T-helper 22 cell (primary cell): ENCODE measurements around the gene PLEKHG2.
A peak's percentile ranks its signal among the peaks of the same experiment; 100 is the strongest.

Experiments
- DNase-seq: peaks from one replicate; pipeline ENCODE4 v3.0.0-alpha.2; 2020; ENCODE audit warnings: low read depth

PLEKHG2 gene

DNA sequence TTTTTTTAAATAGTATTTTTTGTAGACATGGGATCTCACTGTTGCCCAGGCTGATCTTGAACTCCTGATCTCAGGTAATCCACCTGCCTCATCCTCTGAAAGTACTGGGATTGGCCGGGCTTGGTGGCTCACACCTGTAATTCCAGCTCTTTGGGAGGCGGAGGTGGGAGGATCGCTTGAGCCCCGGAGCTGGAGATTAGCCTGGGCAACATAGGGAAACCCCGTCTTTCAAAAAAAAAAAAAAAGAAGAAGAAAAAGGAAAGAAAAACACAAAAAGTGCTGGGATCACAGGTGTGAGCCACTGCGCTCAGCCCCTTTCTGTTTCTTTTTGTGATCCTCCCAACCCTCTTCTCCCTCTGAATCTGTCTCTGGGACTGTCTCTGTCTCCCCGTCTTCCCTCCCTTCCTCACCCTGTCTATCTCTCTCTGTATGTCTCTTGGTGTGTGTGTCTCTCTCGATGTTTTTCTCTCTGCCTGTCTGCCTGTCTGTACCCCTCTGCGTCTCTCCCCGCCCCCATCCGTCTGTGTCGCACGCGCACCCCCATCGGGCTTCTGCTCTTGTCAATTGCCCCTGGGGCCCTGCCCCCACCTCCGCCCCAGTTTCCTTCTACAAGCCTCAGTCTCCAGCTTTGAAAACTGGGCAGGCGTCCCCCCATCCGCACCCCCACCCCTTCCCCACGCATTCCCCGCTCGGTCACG, 6.4 kb upstream of the PLEKHG2 start:
- DNase-seq: peak; percentile 85

- peak; percentile 80 for DNase-seq
Measured at GRCh38 chr19:39406656-39407409, 5.6 kb upstream of the PLEKHG2 start, which contains the start of gene ZFP36. Gene ZFP36 (plus strand): TSS chr19:39406847. CDS start chr19:39406905, 58 bp downstream.

DNA sequence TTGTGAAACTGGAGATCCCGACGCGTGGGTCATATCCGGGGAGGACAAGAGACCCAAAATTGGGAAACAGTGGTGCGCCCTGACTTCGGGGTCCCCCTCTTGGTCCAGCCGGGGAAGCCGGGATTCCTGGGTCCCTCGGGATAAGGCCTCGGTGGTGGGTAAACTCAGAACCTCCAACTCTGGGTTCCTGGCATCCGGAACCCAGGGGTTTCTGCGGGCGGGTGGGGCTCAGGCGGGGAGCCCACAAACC, 5.1 kb upstream of the PLEKHG2 start:
- DNase-seq: no peak

- peak; percentile 49 for DNase-seq
Measured at GRCh38 chr19:39407660-39408391, 4.6 kb upstream of the PLEKHG2 start.

GRCh38 chr19:39408392-39409207, 3.9 kb upstream of the PLEKHG2 start:
- no peak for DNase-seq

DNA sequence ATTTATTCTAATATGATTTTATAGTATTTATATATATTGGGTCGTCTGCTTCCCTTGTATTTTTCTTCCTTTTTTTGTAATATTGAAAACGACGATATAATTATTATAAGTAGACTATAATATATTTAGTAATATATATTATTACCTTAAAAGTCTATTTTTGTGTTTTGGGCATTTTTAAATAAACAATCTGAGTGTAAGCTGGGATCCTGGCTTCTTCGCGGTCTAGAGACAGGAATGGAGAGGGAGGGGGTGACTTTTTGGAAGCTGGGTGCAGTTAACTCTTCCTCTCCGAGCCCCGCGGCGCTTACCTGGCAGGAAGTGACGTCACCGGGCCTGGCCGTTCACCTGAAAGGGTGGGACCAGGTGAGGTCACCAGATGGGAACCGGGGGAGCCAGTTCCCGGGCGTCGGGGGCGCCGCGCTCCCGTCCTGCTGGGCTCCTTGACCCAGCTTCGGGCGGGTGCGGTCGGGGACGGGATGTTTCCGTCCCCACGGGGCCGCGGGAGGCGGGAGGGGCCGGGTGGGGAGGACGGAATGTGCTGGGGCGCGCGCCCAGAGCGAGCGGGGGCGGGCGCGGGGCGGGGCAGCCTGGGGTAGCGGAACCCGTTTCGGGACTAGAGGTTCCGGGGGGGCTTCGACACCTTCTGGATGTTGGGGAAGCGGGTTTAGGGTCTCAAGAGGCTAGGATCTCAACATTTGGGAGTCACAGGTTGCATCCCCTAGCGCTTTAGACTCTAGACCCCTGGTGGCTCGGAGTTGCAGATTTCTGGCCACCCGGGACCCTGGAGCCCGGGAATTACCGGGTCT, 3.1 kb upstream of the PLEKHG2 start:
- peak; percentile 89 for DNase-seq

- DNase-seq: peak; percentile 70
Measured at GRCh38 chr19:39410017-39410830, 2.2 kb upstream of the PLEKHG2 start.

- DNase-seq: no peak
Measured at GRCh38 chr19:39410831-39411080, 1.7 kb upstream of the PLEKHG2 start.

DNA sequence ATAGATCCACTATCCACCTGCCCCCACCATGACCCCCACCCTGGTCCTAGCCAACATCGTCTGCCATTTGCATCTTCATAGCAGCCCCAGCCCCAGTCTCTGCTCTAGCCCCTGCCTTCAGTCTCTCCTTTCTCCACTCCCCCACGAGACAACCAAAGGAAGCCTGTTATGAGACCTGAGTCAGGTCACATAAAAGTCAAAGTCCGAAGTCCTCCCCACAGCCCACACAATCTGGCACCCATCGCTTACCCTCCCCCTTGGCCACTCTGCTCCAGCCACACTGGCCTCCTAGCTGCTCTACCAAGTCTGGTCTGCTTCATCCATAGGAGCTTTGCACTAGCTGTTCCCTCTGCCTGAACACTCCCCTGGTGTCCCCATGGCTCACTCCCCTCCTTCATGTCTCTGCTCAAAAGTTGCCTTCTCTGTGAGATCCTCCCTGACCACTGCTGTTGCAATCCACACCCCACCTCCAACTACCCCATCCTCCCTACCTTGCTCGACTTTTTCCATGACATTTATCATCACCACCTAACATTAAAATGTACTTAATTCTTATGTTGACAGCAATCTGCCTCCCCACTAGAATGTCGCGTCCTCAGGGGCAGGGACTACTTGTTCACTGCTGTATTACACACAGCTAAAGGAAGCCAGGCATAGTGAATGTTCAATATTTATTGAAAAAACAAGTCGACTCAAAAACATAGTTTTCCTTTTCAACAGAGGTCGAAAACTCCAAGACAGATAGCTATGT, 1.2 kb upstream of the PLEKHG2 start:
- no peak for DNase-seq

DNA sequence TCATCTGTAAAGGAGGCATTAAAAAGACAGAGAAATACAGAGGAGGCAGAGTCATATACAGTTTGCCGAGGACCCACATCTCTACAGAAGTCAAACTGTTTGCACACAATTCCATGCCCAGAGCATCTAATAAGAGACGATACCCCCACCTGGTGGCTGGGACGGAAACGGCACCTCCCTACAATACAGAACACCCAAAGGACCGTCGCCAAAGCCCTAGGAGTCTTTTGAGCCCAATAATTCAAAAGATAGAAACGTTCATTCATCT, 703 bp upstream of the PLEKHG2 start:
- DNase-seq: peak; percentile 81

- no peak for DNase-seq
Measured at GRCh38 chr19:39412867-39413271, 400 bp downstream of the PLEKHG2 start.

DNA sequence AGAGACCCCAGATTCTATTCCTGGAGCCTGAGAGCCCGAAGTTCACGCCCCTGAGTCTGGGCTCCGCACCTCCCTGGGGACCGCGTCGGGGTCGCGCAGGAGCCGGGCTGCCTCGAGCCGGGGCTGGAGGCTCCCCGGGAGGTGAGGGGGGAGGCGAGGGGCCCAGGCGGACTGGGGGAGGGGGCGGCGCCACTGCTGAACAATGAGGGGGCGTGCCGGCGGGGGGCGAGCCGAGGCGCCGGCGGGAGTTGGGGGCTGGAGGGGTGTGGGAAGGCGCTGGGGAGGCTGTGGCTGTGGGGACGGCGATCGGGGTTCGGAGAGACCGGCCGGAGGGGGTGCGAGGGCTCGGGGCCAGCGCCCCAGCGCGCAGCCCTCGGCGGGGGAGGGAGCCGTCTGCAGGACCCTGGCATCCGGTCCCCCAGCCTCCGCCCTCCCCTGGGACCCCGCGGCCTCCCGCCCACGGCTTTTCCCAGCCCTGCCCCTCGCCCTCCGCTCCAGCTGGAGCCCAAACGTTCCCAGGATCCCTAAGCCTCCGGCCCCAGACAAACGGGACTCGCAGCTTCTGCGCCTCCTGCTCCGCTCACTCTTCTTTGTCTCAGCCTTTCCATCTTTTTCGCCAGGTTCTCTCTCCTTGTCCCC, 922 bp downstream of the PLEKHG2 start:
- DNase-seq: no peak

DNA sequence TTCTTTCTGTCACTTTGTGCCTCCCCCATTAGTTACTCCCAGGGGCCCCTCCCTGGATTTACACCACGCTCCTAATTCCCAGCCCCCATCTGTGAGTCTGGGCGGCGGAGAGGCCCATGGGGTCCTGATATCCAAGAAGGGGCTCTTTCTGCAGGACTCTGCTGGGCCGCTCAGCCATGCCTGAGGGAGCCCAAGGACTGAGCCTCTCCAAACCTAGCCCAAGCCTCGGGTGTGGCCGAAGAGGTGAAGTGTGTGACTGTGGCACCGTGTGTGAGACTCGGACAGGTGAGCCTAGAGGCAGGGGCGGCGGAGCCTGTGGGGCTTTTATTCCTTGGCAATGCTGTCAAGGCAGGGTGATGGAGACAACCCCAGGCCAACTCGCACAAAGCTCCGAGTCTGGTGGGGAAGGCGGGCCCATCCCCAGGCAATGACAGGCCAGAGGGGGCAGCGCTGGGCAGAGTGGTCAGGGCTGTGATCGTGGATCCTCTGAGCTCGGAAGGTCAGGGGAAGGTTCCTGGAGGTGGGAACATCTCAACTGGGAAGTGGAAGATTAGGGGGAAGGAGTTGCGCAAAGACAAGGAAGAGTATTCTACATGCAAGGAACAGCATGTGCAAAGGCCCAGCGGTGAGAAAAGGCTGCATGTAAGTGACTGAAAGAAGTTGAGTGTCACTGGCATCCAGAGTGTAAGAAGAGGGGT, 1.6 kb downstream of the PLEKHG2 start:
- no peak for DNase-seq

DNA sequence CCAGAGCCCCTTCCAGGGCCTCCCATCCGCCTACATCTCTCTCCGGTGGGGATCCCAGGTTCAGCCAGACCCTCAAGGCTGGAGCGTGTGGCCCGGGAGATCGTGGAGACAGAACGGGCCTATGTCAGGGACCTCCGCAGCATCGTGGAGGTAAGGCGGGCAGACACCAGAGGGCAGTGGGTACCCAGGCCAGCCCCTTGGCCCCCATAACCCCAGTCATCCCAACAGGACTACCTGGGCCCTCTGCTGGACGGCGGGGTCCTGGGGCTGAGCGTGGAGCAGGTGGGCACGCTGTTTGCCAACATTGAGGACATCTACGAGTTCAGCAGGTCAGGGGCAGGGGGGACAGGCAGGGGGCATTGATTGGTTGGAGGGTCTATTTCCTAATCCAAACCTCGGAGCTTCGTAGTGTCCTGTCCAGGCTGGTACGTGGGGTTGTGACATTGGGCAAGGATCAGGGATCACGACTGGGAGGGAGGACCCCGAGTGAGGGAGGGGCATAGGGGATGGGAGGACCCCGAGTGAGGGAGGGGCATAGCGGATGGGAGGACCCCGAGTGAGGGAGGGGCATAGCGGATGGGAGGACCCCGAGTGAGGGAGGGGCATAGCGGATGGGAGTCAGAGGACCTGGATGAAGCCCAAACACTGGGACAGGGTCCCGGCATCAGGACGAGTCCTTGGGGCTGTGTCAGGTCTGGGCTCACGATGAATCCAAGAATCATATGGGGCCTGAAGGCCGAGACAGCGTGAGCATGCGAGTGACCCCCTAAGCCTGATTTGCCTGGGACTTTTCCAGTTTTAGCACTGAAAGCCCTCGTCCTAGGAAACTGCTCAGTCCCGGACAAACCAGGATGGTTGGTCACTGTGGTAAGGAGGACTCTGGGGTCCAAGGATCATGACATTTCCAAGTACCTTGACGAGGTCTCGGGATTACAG, 2.9 kb downstream of the PLEKHG2 start:
- no peak for DNase-seq

DNA sequence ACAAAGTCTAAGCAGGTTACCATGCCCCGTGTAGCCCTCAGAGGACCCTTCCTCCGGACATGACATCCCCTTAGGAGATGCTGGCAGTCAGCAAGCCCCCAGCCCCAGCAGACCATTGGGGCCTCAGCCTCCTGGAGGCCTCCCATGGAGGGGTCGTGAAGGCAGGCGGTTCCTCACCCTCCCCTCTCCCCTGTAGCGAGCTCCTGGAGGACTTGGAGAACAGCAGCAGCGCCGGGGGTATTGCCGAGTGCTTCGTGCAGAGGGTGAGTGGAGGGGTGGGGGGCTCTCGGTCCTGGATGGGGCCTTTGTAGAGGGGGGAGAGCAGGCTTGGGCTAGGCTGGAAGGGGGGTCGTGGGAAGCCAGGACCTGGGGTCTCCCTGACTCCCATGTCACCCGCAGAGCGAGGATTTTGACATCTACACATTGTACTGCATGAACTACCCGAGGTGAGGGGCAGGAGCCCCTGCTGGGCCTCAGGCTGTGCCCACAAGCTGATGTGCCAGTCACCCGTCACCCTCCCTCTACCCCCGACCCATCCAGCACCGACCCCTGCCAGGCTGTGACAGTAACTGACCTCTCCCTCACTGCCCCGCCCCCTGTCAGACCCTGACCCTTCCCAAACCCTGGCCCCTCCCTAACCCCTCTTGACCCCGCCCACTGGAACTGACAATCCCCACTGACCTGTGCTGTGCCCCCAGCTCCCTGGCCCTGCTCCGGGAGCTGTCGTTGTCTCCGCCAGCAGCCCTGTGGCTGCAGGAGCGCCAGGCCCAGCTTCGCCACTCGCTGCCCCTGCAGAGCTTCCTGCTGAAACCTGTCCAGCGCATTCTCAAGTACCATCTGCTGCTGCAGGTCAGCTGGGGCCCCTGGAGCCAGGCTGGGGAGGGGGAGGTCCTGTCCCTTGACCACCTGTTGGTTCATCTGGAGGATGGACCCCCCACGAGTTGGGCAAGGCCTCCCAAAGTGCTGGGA, 4.0 kb downstream of the PLEKHG2 start:
- no peak for DNase-seq

DNA sequence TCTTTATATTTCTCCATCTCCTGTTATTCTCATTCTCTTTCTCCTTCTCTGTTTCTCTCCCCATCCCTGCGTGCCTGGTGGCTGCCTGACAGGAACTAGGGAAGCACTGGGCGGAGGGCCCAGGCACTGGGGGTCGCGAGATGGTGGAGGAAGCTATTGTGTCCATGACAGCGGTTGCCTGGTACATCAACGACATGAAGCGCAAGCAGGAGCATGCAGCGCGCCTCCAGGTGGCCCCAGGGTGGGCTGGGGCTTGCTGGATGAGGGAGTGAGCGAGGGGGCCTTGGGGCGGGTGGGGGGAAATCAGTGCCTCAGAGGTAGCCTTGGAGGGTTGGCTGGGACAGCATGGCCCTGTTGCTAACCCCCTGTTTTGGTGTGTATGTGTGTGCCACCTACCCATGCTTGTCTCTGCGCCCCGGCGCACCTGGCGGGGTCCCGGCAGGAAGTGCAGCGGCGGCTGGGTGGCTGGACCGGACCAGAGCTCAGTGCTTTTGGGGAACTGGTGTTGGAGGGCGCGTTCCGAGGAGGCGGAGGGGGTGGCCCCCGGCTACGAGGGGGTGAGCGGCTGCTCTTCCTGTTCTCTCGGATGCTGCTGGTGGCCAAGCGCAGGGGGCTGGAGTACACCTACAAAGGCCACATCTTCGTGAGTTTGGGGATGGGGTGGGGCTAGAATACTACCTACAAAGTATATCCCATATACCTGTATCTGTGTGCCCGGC, 5.2 kb downstream of the PLEKHG2 start:
- no peak for DNase-seq
